ENCODE results near the gene NODAL.

NODAL gene

GRCh38 chr10:70404787-70405036 is 36.8 kb downstream of the NODAL start:
- peak; percentile 25 for ATAC-seq
- TF ChIP-seq ZNF70 (CRISPR knock-in tag; IDR thresholded peaks at IDR 0.05) = no peak
- TF ChIP-seq PPARA (CRISPR knock-in tag; IDR thresholded peaks at IDR 0.05; ENCODE audit: borderline replicate concordance) = no peak
- TF ChIP-seq TOX (CRISPR knock-in tag; IDR thresholded peaks at IDR 0.05; ENCODE audit: borderline replicate concordance) = no peak
- TF ChIP-seq ZC3H10 (CRISPR knock-in tag; IDR thresholded peaks at IDR 0.05) = no peak
- TF ChIP-seq CREB5 (CRISPR knock-in tag; IDR thresholded peaks at IDR 0.05; ENCODE audit: low read depth) = no peak
- no peak for TF ChIP-seq ZFP3 (CRISPR knock-in tag; IDR thresholded peaks at IDR 0.05)
- no peak for TF ChIP-seq RARB (CRISPR knock-in tag; IDR thresholded peaks at IDR 0.05)
- no peak for TF ChIP-seq ZFP30 (CRISPR knock-in tag; IDR thresholded peaks at IDR 0.05)
- TF ChIP-seq ESRRG (CRISPR knock-in tag; IDR thresholded peaks at IDR 0.05) = no peak
- TF ChIP-seq GLIS3 (CRISPR knock-in tag; IDR thresholded peaks at IDR 0.05) = no peak
- TF ChIP-seq POU6F1 (CRISPR knock-in tag; IDR thresholded peaks at IDR 0.05; ENCODE audit: borderline replicate concordance, low read depth) = no peak
- TF ChIP-seq CSRNP3 (CRISPR knock-in tag; IDR thresholded peaks at IDR 0.05) = no peak
- no peak for TF ChIP-seq TSHZ2 (CRISPR knock-in tag; IDR thresholded peaks at IDR 0.05)
- TF ChIP-seq BACH2 (CRISPR knock-in tag; IDR thresholded peaks at IDR 0.05; ENCODE audit: borderline replicate concordance) = no peak
- no peak for TF ChIP-seq ISL1 (CRISPR knock-in tag; IDR thresholded peaks at IDR 0.05)

- TF ChIP-seq PATZ1 (CRISPR knock-in tag; IDR thresholded peaks at IDR 0.05; ENCODE audit: borderline replicate concordance) = no peak
- peak; percentile 85 for ATAC-seq
Observed at GRCh38 chr10:70404036-70404786, 37.3 kb downstream of the NODAL start, which contains the start of gene EIF4EBP2. TSS of gene EIF4EBP2 (plus strand) at chr10:70404145. CDS start at chr10:70404402, 257 bp downstream.

GRCh38 chr10:70403483-70404035 is 37.9 kb downstream of the NODAL start:
- TF ChIP-seq ZNF70 (CRISPR knock-in tag; IDR thresholded peaks at IDR 0.05) (peak; percentile 81), OSR1 (CRISPR knock-in tag; IDR thresholded peaks at IDR 0.05) (no peak)
- ATAC-seq = peak; percentile 1; the same call in 2 of the 3 replicates

GRCh38 chr10:70399177-70399576 is 42.3 kb downstream of the NODAL start:
- ATAC-seq = no peak
- TF ChIP-seq CSDC2 (CRISPR knock-in tag; IDR thresholded peaks at IDR 0.05) (no peak), ZC3H10 (CRISPR knock-in tag; IDR thresholded peaks at IDR 0.05) (no peak), ZNF565 (CRISPR knock-in tag; conservative IDR thresholded peaks at IDR 0.05; ENCODE audit: low read depth) (no peak), CREB5 (CRISPR knock-in tag; IDR thresholded peaks at IDR 0.05; ENCODE audit: low read depth) (no peak), SNAI2 (CRISPR knock-in tag; IDR thresholded peaks at IDR 0.05) (no peak), PPARA (CRISPR knock-in tag; IDR thresholded peaks at IDR 0.05; ENCODE audit: borderline replicate concordance) (no peak)

All from SK-N-SH treated with all-trans-retinoic acid at 6 μM for 48 hours (cell line).